ENCODE data around the gene OLFML2B. TPM values are rescaled to one million over a fixed set of nuclear protein-coding genes. Genes with fewer than 3 reads are reported as not detected.

Gene OLFML2B
- total RNA-seq, 4 donors from 2014 or later: 8.5 to 38.4 (median 12.9) TPM

DNA sequence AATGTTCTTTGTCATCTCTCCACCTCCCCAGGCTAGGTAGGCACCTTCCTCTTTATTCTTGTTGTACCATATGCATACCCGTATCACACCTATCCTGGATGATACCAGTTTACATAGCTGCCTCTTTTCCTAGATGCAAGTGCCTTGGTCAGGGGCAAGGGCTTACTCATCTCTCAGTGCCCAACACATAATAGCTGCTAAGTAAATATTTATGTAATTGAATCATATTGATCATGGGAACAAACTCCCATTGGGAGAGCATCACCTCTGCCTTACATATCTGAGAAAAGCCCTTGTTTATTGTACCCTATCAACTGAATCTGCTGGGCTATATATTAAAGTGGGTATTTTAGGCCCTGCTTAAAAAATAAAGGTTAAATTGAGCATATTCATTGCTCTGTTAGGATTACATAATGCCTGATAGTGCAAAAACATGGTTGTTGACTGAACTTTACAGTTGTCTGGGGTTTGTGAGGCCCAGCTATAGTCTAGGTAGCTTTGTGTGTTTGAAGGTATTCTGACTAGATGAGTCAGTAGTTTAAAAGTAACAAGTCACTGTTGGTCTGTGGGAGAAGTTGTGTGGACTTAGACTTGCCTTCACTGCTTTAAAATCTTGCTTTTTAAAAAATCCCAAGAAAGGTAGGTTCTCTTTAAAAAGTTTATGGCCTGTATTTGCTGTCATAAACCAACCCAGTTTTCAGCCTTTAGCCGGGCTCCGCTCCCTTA is 82.6 kb downstream of the OLFML2B start:
- Histone ChIP-seq H3K27me3 (no peaks in the 10 kb centered on the region), H3K4me1 (peaks cover 0 to 5% of the 10 kb centered on the region in 2 donors), H3K27ac (peak overlapping the region in 1 of 2 donors; percentile 28), H3K36me3 (no peaks in the 10 kb centered on the region), H3K9me3 (no peaks in the 10 kb centered on the region), H3K4me3 (no peak overlapping the region)
- intact Hi-C loops (cut with DNase I; ENCODE audit: low total_unique reads): no loop called here
- no peak for TF ChIP-seq CTCF (IDR thresholded peaks at IDR 0.05)
- no peak for TF ChIP-seq POLR2A (IDR thresholded peaks at IDR 0.05)
- DNase-seq: no peak

- no peaks in the 10 kb centered on the region for H3K27me3 ChIP-seq
- H3K36me3 ChIP-seq: no peaks in the 10 kb centered on the region
- DNase-seq: no peak
- intact Hi-C loops (cut with DNase I; ENCODE audit: low total_unique reads): no loop called here
- no peak overlapping the region for H3K4me3 ChIP-seq
- TF ChIP-seq CTCF (IDR thresholded peaks at IDR 0.05) (no peak), POLR2A (IDR thresholded peaks at IDR 0.05) (no peak)
- no peak overlapping the region for H3K27ac ChIP-seq
- no peaks in the 10 kb centered on the region for H3K4me1 ChIP-seq
- H3K9me3 ChIP-seq: no peaks in the 10 kb centered on the region
These were observed 86.9 kb downstream of the OLFML2B start for GRCh38 chr1:161936786-161937185.

GRCh38 chr1:161935264-161935663 is 88.4 kb downstream of the OLFML2B start:
- no peak overlapping the region for H3K27ac ChIP-seq
- no peaks in the 10 kb centered on the region for H3K27me3 ChIP-seq
- no peak for DNase-seq
- H3K36me3 ChIP-seq: no peaks in the 10 kb centered on the region
- intact Hi-C loops (cut with DNase I; ENCODE audit: low total_unique reads): no loop called here
- no peaks in the 10 kb centered on the region for H3K9me3 ChIP-seq
- TF ChIP-seq POLR2A (IDR thresholded peaks at IDR 0.05): no peak
- no peak for TF ChIP-seq CTCF (IDR thresholded peaks at IDR 0.05)
- H3K4me3 ChIP-seq: no peak overlapping the region
- H3K4me1 ChIP-seq: peaks cover 0 to 3% of the 10 kb centered on the region in 2 donors

GRCh38 chr1:161933592-161934588 is 89.8 kb downstream of the OLFML2B start:
- Histone ChIP-seq H3K27ac (no peak overlapping the region), H3K27me3 (no peaks in the 10 kb centered on the region), H3K4me3 (no peak overlapping the region), H3K9me3 (no peaks in the 10 kb centered on the region), H3K36me3 (no peaks in the 10 kb centered on the region), H3K4me1 (peaks cover 0 to 3% of the 10 kb centered on the region in 2 donors)
- intact Hi-C loops (cut with DNase I; ENCODE audit: low total_unique reads): no loop called here
- no peak for DNase-seq
- TF ChIP-seq CTCF (IDR thresholded peaks at IDR 0.05) (no peak), POLR2A (IDR thresholded peaks at IDR 0.05) (no peak)

Other genes starting within 250 kb of the OLFML2B start
- gene NOS1AP, start 45.8 kb upstream of the OLFML2B start, total RNA-seq: 1 to 10 TPM in 2 of 4 donors, under 1 TPM in 1, not detected in 1; under 0.01 to 5.3 (median 1.9) TPM

Measured in uterus (tissue), 4 donors.